TTC549 (cell line): ENCODE results near the gene CYTH1.
"Not testable (repeated sequence)": the region's sequence is repeated elsewhere in the genome, so short reads cannot be mapped to it uniquely, and the experiment has no call there.

Experiments used
- FAIRE-seq: peaks from 2 replicates; lab custom pipeline; 2012; peaks lifted over from hg19 to GRCh38; lab: Jason Lieb, UNC

The CYTH1 gene

GRCh38 chr17:78687125-78687524 is 94.9 kb downstream of the CYTH1 start:
- no peak for FAIRE-seq

GRCh38 chr17:78684026-78684425 is 98.0 kb downstream of the CYTH1 start:
- no peak for FAIRE-seq

- no peak for FAIRE-seq
Measured at GRCh38 chr17:78683408-78683961, 98.6 kb downstream of the CYTH1 start.

- no peak for FAIRE-seq
Measured at GRCh38 chr17:78682363-78682762, 99.7 kb downstream of the CYTH1 start.

GRCh38 chr17:78680436-78680835 is 101.6 kb downstream of the CYTH1 start:
- FAIRE-seq: no peak

GRCh38 chr17:78679495-78680395 is 102.3 kb downstream of the CYTH1 start:
- no peak for FAIRE-seq

- no peak for FAIRE-seq
Measured at GRCh38 chr17:78678711-78679110, 103.4 kb downstream of the CYTH1 start.

- FAIRE-seq: no peak
Measured at GRCh38 chr17:78678222-78678557, 103.9 kb downstream of the CYTH1 start.

GRCh38 chr17:78677303-78678221 is 104.5 kb downstream of the CYTH1 start:
- no peak for FAIRE-seq

- no peak for FAIRE-seq
Measured at GRCh38 chr17:78676412-78677302, 105.4 kb downstream of the CYTH1 start.

GRCh38 chr17:78675836-78676235 is 106.2 kb downstream of the CYTH1 start:
- FAIRE-seq: no peak

- FAIRE-seq: no peak
Measured at GRCh38 chr17:78675316-78675616, 106.8 kb downstream of the CYTH1 start.

GRCh38 chr17:78674595-78675315 is 107.3 kb downstream of the CYTH1 start:
- no peak for FAIRE-seq

GRCh38 chr17:78674156-78674555 is 107.9 kb downstream of the CYTH1 start:
- FAIRE-seq: no peak

- FAIRE-seq: no peak
Measured at GRCh38 chr17:78673395-78673794, 108.7 kb downstream of the CYTH1 start.

GRCh38 chr17:78672871-78673371 is 109.2 kb downstream of the CYTH1 start:
- FAIRE-seq: no peak

- no peak for FAIRE-seq
Measured at GRCh38 chr17:78672005-78672404, 110.1 kb downstream of the CYTH1 start.

- not testable (repeated sequence) for FAIRE-seq
Measured at GRCh38 chr17:78671726-78672001, 110.4 kb downstream of the CYTH1 start.

- FAIRE-seq: no peak
Measured at GRCh38 chr17:78670850-78671725, 111.0 kb downstream of the CYTH1 start.

GRCh38 chr17:78669975-78670518 is 112.0 kb downstream of the CYTH1 start:
- no peak for FAIRE-seq
